ENCODE measurements around the gene TNRC18. TPM values are rescaled to one million over a fixed set of nuclear protein-coding genes. Genes with fewer than 3 reads are reported as not detected.

The TNRC18 gene
- total RNA-seq, 1 donor from 2014 or later, result 91.8 TPM

GRCh38 chr7:5462216-5462615 lies 38.6 kb upstream of the TNRC18 start:
- Mint-ChIP-seq H3K4me1 (ENCODE audit: unreplicated experiment) (peaks cover 5% of the 10 kb centered on the region), H3K4me3 (ENCODE audit: unreplicated experiment) (no peak overlapping the region), H3K9me3 (ENCODE audit: unreplicated experiment) (no peaks in the 10 kb centered on the region), H3K36me3 (ENCODE audit: low read depth, unreplicated experiment) (no peaks in the 10 kb centered on the region), H3K27me3 (ENCODE audit: unreplicated experiment) (peaks cover 5% of the 10 kb centered on the region), H3K27ac (ENCODE audit: unreplicated experiment) (no peak overlapping the region)
- no peak for TF ChIP-seq CTCF (IDR thresholded peaks at IDR 0.05; ENCODE audit: unreplicated experiment)
- no peak for DNase-seq (ENCODE audit: low spot score)

GRCh38 chr7:5458921-5459480 lies 35.4 kb upstream of the TNRC18 start:
- Mint-ChIP-seq H3K27ac (ENCODE audit: unreplicated experiment) (no peak overlapping the region), H3K4me1 (ENCODE audit: unreplicated experiment) (peaks cover 12% of the 10 kb centered on the region), H3K9me3 (ENCODE audit: unreplicated experiment) (no peaks in the 10 kb centered on the region), H3K27me3 (ENCODE audit: unreplicated experiment) (peaks cover 10% of the 10 kb centered on the region), H3K36me3 (ENCODE audit: low read depth, unreplicated experiment) (no peaks in the 10 kb centered on the region), H3K4me3 (ENCODE audit: unreplicated experiment) (no peak overlapping the region)
- no peak for DNase-seq (ENCODE audit: low spot score)
- no peak for TF ChIP-seq CTCF (IDR thresholded peaks at IDR 0.05; ENCODE audit: unreplicated experiment)

GRCh38 chr7:5457245-5457735 lies 33.7 kb upstream of the TNRC18 start:
- no peak for DNase-seq (ENCODE audit: low spot score)
- Mint-ChIP-seq H3K27me3 (ENCODE audit: unreplicated experiment) (peaks cover 12% of the 10 kb centered on the region), H3K9me3 (ENCODE audit: unreplicated experiment) (no peaks in the 10 kb centered on the region), H3K4me1 (ENCODE audit: unreplicated experiment) (peaks cover 17% of the 10 kb centered on the region), H3K36me3 (ENCODE audit: low read depth, unreplicated experiment) (no peaks in the 10 kb centered on the region), H3K4me3 (ENCODE audit: unreplicated experiment) (no peak overlapping the region), H3K27ac (ENCODE audit: unreplicated experiment) (peak overlapping the region; percentile 74)
- no peak for TF ChIP-seq CTCF (IDR thresholded peaks at IDR 0.05; ENCODE audit: unreplicated experiment)

- no peak overlapping the region for H3K4me3 Mint-ChIP-seq (ENCODE audit: unreplicated experiment)
- H3K9me3 Mint-ChIP-seq (ENCODE audit: unreplicated experiment), result no peaks in the 10 kb centered on the region
- H3K27ac Mint-ChIP-seq (ENCODE audit: unreplicated experiment), result peak overlapping the region; percentile 64
- H3K27me3 Mint-ChIP-seq (ENCODE audit: unreplicated experiment), result peaks cover 12% of the 10 kb centered on the region
- peaks cover 17% of the 10 kb centered on the region for H3K4me1 Mint-ChIP-seq (ENCODE audit: unreplicated experiment)
- no peaks in the 10 kb centered on the region for H3K36me3 Mint-ChIP-seq (ENCODE audit: low read depth, unreplicated experiment)
- no peak for TF ChIP-seq CTCF (IDR thresholded peaks at IDR 0.05; ENCODE audit: unreplicated experiment)
- no peak for DNase-seq (ENCODE audit: low spot score)
Observed at GRCh38 chr7:5456409-5456808, 32.8 kb upstream of the TNRC18 start.

- Mint-ChIP-seq H3K27me3 (ENCODE audit: unreplicated experiment) (peaks cover 14% of the 10 kb centered on the region), H3K9me3 (ENCODE audit: unreplicated experiment) (no peaks in the 10 kb centered on the region), H3K36me3 (ENCODE audit: low read depth, unreplicated experiment) (no peaks in the 10 kb centered on the region), H3K4me1 (ENCODE audit: unreplicated experiment) (peaks cover 17% of the 10 kb centered on the region), H3K27ac (ENCODE audit: unreplicated experiment) (peak overlapping the region; percentile 64), H3K4me3 (ENCODE audit: unreplicated experiment) (no peak overlapping the region)
- TF ChIP-seq CTCF (IDR thresholded peaks at IDR 0.05; ENCODE audit: unreplicated experiment), result no peak
- no peak for DNase-seq (ENCODE audit: low spot score)
Observed at GRCh38 chr7:5455581-5456219, 32.1 kb upstream of the TNRC18 start.
